HUES6 (cell line): Measurements from ENCODE around the gene NPC1L1.

Experiments
- H3K27ac ChIP-seq: 2 replicates; pipeline ENCODE4 v1.7.0; 2013; ENCODE audit warnings: low read depth, mild to moderate bottlenecking, low read length, inconsistent platforms
- H3K27me3 ChIP-seq: 2 replicates; pipeline ENCODE4 v1.6.1; 2013; ENCODE audit warnings: low read length; ENCODE audit not compliant: control insufficient read depth, insufficient read depth
- H3K36me3 ChIP-seq: 2 replicates; pipeline ENCODE4 v1.6.1; 2013; ENCODE audit warnings: low read length; ENCODE audit not compliant: control insufficient read depth, insufficient read depth
- H3K4me1 ChIP-seq: 2 replicates; pipeline ENCODE4 v1.6.1; 2013; ENCODE audit warnings: low read length; ENCODE audit not compliant: control insufficient read depth, insufficient read depth
- H3K4me3 ChIP-seq: 2 replicates; pipeline ENCODE4 v1.5.1; 2013; ENCODE audit warnings: low read depth, low read length
- H3K9ac ChIP-seq: one replicate; pipeline ENCODE4 v1.6.1; 2013; ENCODE audit warnings: mild to moderate bottlenecking, low read length
- H3K9me3 ChIP-seq: 2 replicates; pipeline ENCODE4 v1.6.1; 2013; ENCODE audit warnings: low read depth, low read length; ENCODE audit not compliant: control insufficient read depth, insufficient read depth

The NPC1L1 gene

DNA sequence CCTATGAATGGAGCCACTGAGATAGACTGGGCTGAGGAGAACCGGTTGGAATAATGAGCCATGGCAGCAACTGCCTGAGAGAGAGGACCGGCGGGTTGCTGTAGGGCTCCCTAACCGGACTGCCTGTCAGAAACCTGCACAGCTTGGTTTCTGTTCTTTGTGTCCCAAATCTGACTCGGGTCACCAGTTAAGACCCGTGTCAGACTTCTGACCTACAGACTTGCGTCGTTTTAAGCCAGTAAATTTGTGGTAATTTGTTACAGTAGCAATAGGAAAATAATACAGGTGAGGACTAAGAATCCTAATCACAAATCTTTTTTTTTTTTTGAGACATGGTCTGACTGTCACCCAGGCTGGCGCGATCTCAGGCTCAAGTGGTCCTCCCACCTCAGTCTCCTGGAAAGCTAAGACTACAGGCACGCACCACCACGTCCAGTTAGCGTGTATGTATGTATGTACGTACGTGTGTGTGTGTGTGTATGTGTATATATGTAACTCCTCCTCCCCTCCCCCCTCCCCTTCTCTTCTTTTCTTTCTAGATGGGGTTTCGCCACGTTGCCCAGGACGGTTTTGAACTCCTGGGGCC lies 33.2 kb upstream of the NPC1L1 start:
- peaks cover 61% of the 10 kb centered on the region for H3K36me3 ChIP-seq

DNA sequence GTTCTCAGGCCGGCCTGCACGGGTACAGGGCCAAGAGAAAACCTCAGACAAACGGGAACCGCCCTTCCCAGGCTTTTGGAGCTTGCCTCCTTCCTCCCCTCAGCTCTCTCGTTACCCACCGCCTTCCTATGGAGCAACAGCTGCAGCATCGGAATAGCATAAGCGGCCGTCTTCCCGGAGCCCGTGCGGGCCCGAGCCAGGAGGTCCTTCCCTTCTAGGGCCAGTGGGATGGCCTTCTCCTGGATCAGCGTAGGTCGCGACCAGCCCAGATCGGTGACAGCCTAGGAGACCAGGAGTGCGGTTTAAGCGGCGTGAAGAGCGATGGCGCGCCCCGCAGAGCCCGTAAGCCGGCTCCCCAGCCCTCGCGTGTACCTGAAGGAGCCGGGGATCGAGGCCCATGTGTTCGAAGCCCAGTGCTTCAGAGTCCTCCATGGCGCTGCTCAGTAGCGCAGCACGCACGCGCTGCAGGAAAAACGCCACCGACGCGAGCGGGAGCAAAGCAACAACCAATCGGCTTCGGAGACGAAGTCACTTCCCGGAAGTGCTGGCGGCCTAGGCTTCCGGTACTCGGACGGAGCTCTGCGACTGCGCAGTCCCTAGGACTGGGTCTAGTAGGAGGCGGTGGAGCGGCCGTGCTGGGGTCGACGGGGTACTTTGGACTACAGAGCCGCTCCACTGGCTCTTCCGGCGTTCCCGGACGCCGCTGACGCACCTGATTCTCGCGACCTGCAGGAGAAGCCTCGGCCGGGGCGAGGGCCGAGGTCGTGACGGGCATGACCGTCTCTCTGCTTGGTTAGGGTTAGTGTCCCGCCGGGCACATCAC lies 32.5 kb upstream of the NPC1L1 start, which contains the start of gene DDX56:
Gene DDX56, minus strand, starts transcription at position 445 of the 823 bp plus-strand sequence. Its CDS starts 13 bp downstream, at position 432.
- Histone ChIP-seq H3K4me1 (peaks cover 14% of the 10 kb centered on the region), H3K4me3 (peak within 1 kb of the TSS; percentile 97), H3K27ac (peak within 1 kb of the TSS; percentile 89), H3K36me3 (peaks cover 62% of the 10 kb centered on the region), H3K9ac (peak within 1 kb of the TSS; percentile 98), H3K9me3 (no peaks in the 10 kb centered on the region), H3K27me3 (no peaks in the 10 kb centered on the region)

More for the DNA sequence above, 33.2 kb upstream of the NPC1L1 start:
- peak overlapping the region; percentile 97 for H3K4me3 ChIP-seq
- H3K4me1 ChIP-seq: peaks cover 14% of the 10 kb centered on the region
- no peaks in the 10 kb centered on the region for H3K27me3 ChIP-seq
- H3K27ac ChIP-seq: peak overlapping the region; percentile 89
- H3K9me3 ChIP-seq: no peaks in the 10 kb centered on the region
- peak overlapping the region; percentile 98 for H3K9ac ChIP-seq

DNA sequence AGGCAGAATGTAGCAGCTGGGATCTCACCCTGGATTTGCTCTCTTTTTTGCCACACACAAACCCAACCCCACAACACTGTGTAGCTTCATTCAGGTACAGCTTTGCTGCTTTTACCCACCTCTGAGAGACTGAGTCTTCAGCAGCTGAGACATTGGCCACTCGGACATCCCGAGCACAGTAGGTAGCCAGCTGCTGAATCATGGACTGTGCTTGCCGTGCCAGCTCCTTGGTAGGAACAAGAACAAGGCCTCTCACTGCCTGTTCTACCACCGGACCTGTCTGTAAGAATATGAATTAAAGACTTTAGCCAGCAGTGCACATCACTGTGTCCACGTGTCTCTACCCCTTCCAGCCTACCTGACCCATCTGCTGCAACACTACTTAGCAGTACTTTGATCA lies 31.6 kb upstream of the NPC1L1 start:
- Histone ChIP-seq H3K27me3 (no peaks in the 10 kb centered on the region), H3K9me3 (no peaks in the 10 kb centered on the region), H3K36me3 (peaks cover 64% of the 10 kb centered on the region), H3K4me1 (peaks cover 14% of the 10 kb centered on the region), H3K9ac (peak overlapping the region; percentile 98), H3K4me3 (peak overlapping the region; percentile 97), H3K27ac (no peak overlapping the region)

DNA sequence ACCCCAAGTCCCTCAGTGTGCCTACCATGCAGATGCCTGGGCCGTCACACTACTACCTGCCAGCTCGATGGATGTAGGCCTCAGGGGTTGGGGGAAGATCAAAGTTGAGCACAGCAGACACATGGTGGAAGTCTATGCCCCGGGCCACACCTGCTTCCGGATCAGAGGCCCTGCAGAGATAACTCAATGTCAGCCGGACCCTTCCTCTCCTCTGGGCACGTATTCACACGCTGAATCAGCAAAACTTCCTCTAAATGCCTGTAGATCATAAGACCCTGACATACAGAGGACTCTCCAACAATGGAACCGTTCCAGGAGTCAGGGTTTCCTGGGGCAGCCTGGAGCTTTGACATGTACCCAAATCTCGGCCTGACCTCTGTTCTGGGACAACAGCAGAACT lies 28.8 kb upstream of the NPC1L1 start:
- no peaks in the 10 kb centered on the region for H3K27me3 ChIP-seq
- no peaks in the 10 kb centered on the region for H3K9me3 ChIP-seq
- peaks cover 81% of the 10 kb centered on the region for H3K36me3 ChIP-seq
- no peak overlapping the region for H3K4me3 ChIP-seq
- no peak overlapping the region for H3K9ac ChIP-seq
- H3K27ac ChIP-seq: no peak overlapping the region
- peaks cover 10% of the 10 kb centered on the region for H3K4me1 ChIP-seq

DNA sequence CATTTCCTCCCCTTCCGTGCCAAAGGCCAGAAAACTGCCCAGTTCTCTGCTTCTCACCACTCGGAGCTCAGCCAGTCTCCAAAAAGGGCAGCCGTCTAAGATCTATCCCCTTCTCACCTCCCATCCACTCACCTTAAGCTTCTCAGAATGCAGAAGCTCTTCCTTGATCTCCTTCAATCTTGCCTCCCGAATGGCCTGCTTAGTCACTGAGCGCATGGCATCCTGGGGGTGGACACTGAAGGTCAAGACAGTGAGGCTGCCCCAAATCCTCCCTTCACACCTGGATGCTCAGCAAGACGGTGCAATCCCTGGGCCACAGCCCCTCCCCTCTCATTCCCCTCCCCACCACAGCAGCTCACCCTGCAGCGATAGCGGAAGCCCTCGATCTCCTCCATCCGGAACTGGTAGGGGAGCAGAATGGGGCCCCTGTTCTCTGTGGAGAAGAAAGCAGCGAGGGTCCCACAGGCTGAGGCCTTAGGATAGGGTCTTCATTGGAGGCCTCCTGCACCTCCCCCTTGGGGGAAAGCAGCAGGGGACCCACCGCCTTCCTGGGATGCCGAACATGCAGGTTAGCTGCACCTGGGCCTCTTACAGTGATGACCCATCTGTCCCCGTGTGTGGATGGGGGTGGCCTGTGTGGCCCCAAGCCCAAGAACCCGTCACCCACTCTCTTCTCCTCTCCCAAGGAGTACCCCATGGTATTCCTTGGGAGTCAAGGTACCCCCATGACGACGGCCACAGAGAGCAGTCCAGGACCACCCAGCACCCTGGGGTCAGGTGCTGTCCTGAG lies 27.8 kb upstream of the NPC1L1 start:
- Histone ChIP-seq H3K36me3 (peaks cover 88% of the 10 kb centered on the region), H3K9me3 (no peaks in the 10 kb centered on the region), H3K27ac (no peak overlapping the region)

DNA sequence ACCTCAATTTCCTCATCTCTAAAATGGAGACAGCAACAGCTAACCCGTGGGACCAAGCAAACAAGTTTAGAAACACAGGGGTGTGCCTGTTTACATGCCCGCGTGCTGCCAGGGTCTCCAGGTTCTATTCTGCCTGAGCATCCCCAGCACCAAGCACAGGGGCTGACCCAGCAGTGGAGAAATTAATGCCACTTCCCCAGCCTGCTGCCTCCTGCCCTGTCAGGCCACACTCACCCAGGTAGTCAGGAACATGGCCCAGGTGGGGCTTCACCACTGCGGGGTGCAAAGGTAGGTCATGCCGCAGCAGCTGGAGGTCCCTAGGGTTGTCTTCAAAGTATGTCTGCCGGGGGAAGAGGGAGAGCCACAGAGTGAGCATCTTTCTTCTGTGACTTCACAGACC lies 26.8 kb upstream of the NPC1L1 start:
- no peaks in the 10 kb centered on the region for H3K9me3 ChIP-seq
- no peak overlapping the region for H3K27ac ChIP-seq
- H3K27me3 ChIP-seq: no peaks in the 10 kb centered on the region
- H3K4me1 ChIP-seq: peaks cover 2% of the 10 kb centered on the region; the same call in 1 of the 2 replicates
- no peak overlapping the region for H3K9ac ChIP-seq
- no peak overlapping the region for H3K4me3 ChIP-seq
- peaks cover 88% of the 10 kb centered on the region for H3K36me3 ChIP-seq

More for the DNA sequence above, 27.8 kb upstream of the NPC1L1 start:
- Histone ChIP-seq H3K27me3 (no peaks in the 10 kb centered on the region), H3K4me1 (peaks cover 4% of the 10 kb centered on the region; the same call in 1 of the 2 replicates), H3K4me3 (no peak overlapping the region), H3K9ac (no peak overlapping the region)

DNA sequence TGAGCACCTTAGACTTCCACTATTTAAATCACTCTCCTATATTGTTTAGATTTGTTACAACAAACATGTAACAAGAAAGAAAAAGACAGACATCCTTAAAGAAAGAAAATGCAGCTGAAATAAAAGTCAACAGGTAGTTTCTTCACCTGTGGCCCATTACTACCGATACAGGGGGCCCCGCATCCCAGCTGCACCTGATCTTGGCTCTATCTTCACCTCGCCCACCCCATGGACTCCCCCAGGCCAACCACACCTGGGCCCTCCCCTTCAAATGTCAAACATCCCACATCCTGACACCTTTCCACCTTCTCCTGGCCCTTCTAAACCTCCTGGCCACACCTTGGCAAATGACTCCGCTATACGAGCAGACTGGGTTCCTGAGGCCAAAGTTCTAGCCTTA lies 25.6 kb upstream of the NPC1L1 start:
- peaks cover 8% of the 10 kb centered on the region; the same call in 1 of the 2 replicates for H3K4me1 ChIP-seq
- H3K27me3 ChIP-seq: no peaks in the 10 kb centered on the region
- H3K9ac ChIP-seq: no peak overlapping the region
- H3K27ac ChIP-seq: no peak overlapping the region
- H3K36me3 ChIP-seq: peaks cover 76% of the 10 kb centered on the region
- H3K9me3 ChIP-seq: no peaks in the 10 kb centered on the region
- no peak overlapping the region for H3K4me3 ChIP-seq

DNA sequence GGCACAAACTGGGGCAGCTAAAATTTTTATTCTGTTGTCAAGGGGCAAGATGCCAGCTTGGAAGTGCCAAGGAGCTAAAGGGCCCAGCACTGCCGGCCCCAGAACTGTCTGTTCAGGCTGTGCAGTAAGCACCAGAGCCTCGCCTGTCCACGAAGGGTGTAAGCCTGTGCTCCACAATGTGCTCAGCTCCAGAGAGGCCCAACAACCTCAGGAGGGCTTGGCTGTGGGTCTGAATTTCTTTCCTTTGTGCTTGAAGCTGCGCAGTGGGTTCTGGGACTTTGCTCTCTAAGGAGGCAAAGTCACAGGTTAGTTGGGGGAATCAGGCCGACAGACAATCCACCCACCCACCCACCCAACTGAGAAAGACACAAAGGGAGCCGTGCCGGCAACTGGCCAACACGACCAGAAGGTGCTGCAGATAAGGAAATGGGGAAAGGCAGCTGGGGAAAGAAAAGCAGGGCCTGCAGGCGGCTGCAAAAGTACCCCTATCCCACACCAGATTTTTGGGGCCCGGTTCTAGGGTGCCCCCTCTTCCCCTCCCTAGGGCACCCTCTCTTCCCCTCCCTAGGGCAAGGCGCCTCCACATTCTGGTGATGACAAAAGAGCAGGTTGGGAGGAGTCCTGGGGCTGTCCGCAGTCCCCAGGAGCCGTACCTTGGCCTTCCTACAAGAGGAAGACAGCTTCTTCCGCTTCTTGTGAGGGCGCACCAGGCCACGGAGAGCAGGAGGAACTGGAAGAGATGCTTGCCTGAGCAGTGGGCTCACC lies 24.8 kb upstream of the NPC1L1 start:
- H3K9me3 ChIP-seq: no peaks in the 10 kb centered on the region
- H3K27ac ChIP-seq: no peak overlapping the region
- no peaks in the 10 kb centered on the region for H3K27me3 ChIP-seq
- H3K9ac ChIP-seq: no peak overlapping the region
- H3K36me3 ChIP-seq: peaks cover 69% of the 10 kb centered on the region
- no peak overlapping the region for H3K4me3 ChIP-seq
- peaks cover 8% of the 10 kb centered on the region; the same call in 1 of the 2 replicates for H3K4me1 ChIP-seq

DNA sequence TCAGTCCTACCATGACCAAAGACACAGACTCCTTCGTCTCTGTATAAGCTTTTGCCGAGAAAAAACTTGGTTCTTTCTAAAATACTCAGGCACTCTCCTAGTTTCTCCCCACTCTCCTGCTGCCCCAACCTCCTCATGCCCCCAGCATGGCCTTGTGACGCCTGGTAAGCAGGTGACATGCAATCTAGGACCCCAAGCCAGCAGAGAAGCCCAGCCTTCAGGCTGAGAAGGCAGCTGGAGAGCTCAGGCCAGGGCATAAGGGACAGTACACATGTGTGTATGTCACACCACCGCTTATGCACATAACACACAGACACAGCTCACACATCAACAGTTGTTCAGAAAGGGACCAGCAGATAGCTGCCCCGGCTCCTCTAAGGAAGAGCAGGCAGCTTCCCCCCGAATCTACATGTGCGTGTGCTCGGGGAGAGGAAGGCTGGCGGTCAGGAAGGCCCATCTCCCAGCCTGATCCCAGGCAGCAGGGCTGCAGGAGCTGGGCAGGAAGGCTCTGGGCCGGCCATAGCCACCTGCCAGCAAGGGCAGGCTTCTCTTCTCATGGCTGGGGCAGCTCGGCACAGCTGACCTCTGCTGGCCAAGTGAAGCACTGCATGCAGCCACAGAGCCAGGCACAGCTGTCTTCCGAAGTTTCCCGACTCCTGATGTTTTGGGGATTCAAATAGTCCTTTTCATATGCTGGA lies 24.1 kb upstream of the NPC1L1 start:
- no peaks in the 10 kb centered on the region for H3K9me3 ChIP-seq
- no peak overlapping the region for H3K4me3 ChIP-seq
- no peak overlapping the region for H3K27ac ChIP-seq
- H3K4me1 ChIP-seq: peaks cover 8% of the 10 kb centered on the region; the same call in 1 of the 2 replicates
- no peaks in the 10 kb centered on the region for H3K27me3 ChIP-seq
- H3K9ac ChIP-seq: no peak overlapping the region
- H3K36me3 ChIP-seq: peaks cover 62% of the 10 kb centered on the region

DNA sequence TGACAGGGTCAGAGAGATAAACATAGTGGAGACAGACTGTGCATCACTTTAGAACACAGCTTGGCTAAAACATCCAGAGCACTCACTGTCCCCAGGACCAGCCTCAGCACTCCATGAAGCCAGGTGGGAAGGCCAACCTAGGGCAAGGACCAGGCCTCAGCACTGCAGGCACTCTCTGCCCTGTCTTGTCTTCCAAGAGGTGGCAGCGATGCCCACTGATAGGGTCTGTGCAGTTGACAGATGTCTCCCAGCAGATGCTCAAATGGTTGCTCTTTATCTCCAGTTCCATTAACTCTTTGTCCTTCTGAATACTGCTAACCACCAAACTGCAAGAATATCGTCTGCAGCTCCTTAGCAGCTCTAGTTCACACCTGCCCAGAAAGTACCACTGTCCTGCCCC lies 23.5 kb upstream of the NPC1L1 start:
- no peak overlapping the region for H3K9ac ChIP-seq
- H3K36me3 ChIP-seq: peaks cover 56% of the 10 kb centered on the region
- H3K4me3 ChIP-seq: no peak overlapping the region
- H3K4me1 ChIP-seq: peaks cover 8% of the 10 kb centered on the region; the same call in 1 of the 2 replicates
- H3K27me3 ChIP-seq: no peaks in the 10 kb centered on the region
- H3K27ac ChIP-seq: no peak overlapping the region
- no peaks in the 10 kb centered on the region for H3K9me3 ChIP-seq
